Measurements from ENCODE around the gene FERD3L.

FERD3L gene

GRCh38 chr7:19097165-19098055 lies 47.8 kb downstream of the FERD3L start:
- ATAC-seq = no peak

- ATAC-seq = no peak
Measured at GRCh38 chr7:19095353-19095860, 49.8 kb downstream of the FERD3L start.
